Motor neuron (in vitro differentiated cells): Measurements from ENCODE around the gene RALGDS. TPM values are rescaled to one million over a fixed set of nuclear protein-coding genes. Genes with fewer than 3 reads are reported as not detected.

Experiments used
- ATAC-seq, 8 experiments: fragments of 200-7000 bp; cut with Tn5 transposase; replicated peaks in 6 of 8; 2 replicates each; pipeline ENCODE4 v1.8.0; 2021; ENCODE audit warnings: mild to moderate bottlenecking in 8 of 8, moderate library complexity in 8 of 8
- H3K27ac ChIP-seq, 2 donors: fragments of 250-450 bp; sonication (Bioruptor Pico); 2 replicates each; pipeline ENCODE4 v1.9.0; 2021; ENCODE audit warnings: antibody characterized with exemption in 2 of 2, mild to moderate bottlenecking in 2 of 2, moderate library complexity in 1 of 2
- H3K4me1 ChIP-seq, 2 donors: fragments of 250-450 bp; sonication (Bioruptor Pico); replicated peaks in 1 of 2; 2 replicates each; pipeline ENCODE4 v1.6.1; 2021; ENCODE audit warnings: antibody characterized with exemption in 2 of 2, mild to moderate bottlenecking in 2 of 2, moderate library complexity in 1 of 2
- H3K4me3 ChIP-seq, 5 donors: fragments of 250-450 bp; sonication (Bioruptor Pico); 2 replicates each; pipeline ENCODE4 v1.9.0; 2021; ENCODE audit warnings: antibody characterized with exemption in 5 of 5, mild to moderate bottlenecking in 5 of 5, moderate library complexity in 4 of 5
- WGBS, 10 experiments: fragments of 450-650 bp; shearing (Covaris generic); methylation state at CpG; one replicate each; pipeline ENCODE4 v1.0.0; 2022; 5-methylcytosine and 5-hydroxymethylcytosine counted together
- in situ Hi-C, 9 experiments: fragments of 400-800 bp; cut with MboI; loops; one replicate each; pipeline ENCODE4 v1.15.0; 2021; ENCODE audit warnings: low sequenced_read_pairs in 9 of 9, low pct_unique_long_range_greater_than_20kb in 2 of 9; ENCODE audit not compliant: unreplicated experiment in 9 of 9
- total RNA-seq, 8 experiments: library from RNA; unstranded; fragments of 300-600 nt; gene quantifications; 2 replicates each; pipeline versions ENCODE4 v1.2.3 to v1.2.4, GENCODE V29; 2022

RALGDS gene
- total RNA-seq, 8 experiments from 2014 or later, result 18.3 to 85.1 (median 52.9) TPM

- Histone ChIP-seq H3K4me3 (no peak overlapping the region), H3K27ac (no peak overlapping the region), H3K4me1 (no peaks in the 10 kb centered on the region)
- no peak for ATAC-seq
- in situ Hi-C loops, result no loop called here
- WGBS, 10 experiments, result 50 to 100% (median 95%) methylated on average over 1 to 2 of the region's 24 CpGs; no CpG with 5 or more reads in 6 of the 10 experiments
Measured at GRCh38 chr9:133054194-133054890, 66.7 kb downstream of the RALGDS start.

- no peak overlapping the region for H3K4me3 ChIP-seq
- H3K27ac ChIP-seq, result no peak overlapping the region
- H3K4me1 ChIP-seq, result no peaks in the 10 kb centered on the region
- 89 to 100% methylated on average over 2 to 3 of the region's 9 CpGs; no CpG with 5 or more reads in 8 of the 10 experiments for WGBS, 10 experiments
- no peak for ATAC-seq
- in situ Hi-C loops, result no loop called here
Measured at GRCh38 chr9:133051966-133052539, 69.0 kb downstream of the RALGDS start.

GRCh38 chr9:133051281-133051900 is 69.6 kb downstream of the RALGDS start:
- ATAC-seq, result peak in 1 of 8 experiments; percentile 13
- no peak overlapping the region for H3K27ac ChIP-seq
- H3K4me1 ChIP-seq, result no peaks in the 10 kb centered on the region
- in situ Hi-C loops, result no loop called here
- 93 to 100% (median 98%) methylated on average over 1 to 9 of the region's 20 CpGs; no CpG with 5 or more reads in 4 of the 10 experiments for WGBS, 10 experiments
- H3K4me3 ChIP-seq, result no peak overlapping the region

GRCh38 chr9:133050781-133051180 is 70.3 kb downstream of the RALGDS start:
- WGBS, 10 experiments, result 83 to 97% (median 90%) methylated on average over 3 to 7 of the region's 10 CpGs; no CpG with 5 or more reads in 5 of the 10 experiments
- no peak for ATAC-seq
- H3K4me1 ChIP-seq, result no peaks in the 10 kb centered on the region
- no peak overlapping the region for H3K27ac ChIP-seq
- in situ Hi-C loops, result no loop called here
- H3K4me3 ChIP-seq, result no peak overlapping the region

- no peak overlapping the region for H3K27ac ChIP-seq
Measured at GRCh38 chr9:133050142-133050541, 70.9 kb downstream of the RALGDS start.

GRCh38 chr9:133049043-133049442 is 72.0 kb downstream of the RALGDS start:
- ATAC-seq, result no peak
- Histone ChIP-seq H3K4me3 (no peak overlapping the region), H3K27ac (no peak overlapping the region), H3K4me1 (no peaks in the 10 kb centered on the region)
- in situ Hi-C loops, result loop anchor here in 2 of 9 experiments (25.0 kb wide), 1 partner anchor 438 kb away; the partner anchor contains the start of gene SLC2A6 (in 2 of the 2)
- 93 to 100% (median 98%) methylated on average over 1 to 7 of the region's 13 CpGs; no CpG with 5 or more reads in 4 of the 10 experiments for WGBS, 10 experiments

More at GRCh38 chr9:133050142-133050541, 70.9 kb downstream of the RALGDS start:
- no peak for ATAC-seq
- no peaks in the 10 kb centered on the region for H3K4me1 ChIP-seq
- in situ Hi-C loops, result no loop called here
- H3K4me3 ChIP-seq, result no peak overlapping the region
- whole genome bisulfite sequencing, 10 experiments, result 62 to 100% (median 95%) methylated on average over 2 to 5 of the region's 6 CpGs; no CpG with 5 or more reads in 4 of the 10 experiments

GRCh38 chr9:133048595-133048994 is 72.4 kb downstream of the RALGDS start:
- WGBS, 10 experiments, result 80 to 100% (median 100%) methylated on average over 1 to 2 of the region's 5 CpGs; no CpG with 5 or more reads in 7 of the 10 experiments
- in situ Hi-C loops, result loop anchor here in 2 of 9 experiments (25.0 kb wide), 1 partner anchor 439 kb away; the partner anchor contains the start of gene SLC2A6 (in 2 of the 2)
- Histone ChIP-seq H3K27ac (no peak overlapping the region), H3K4me1 (no peaks in the 10 kb centered on the region), H3K4me3 (no peak overlapping the region)
- ATAC-seq, result peak in 4 of 8 experiments; percentile 28 to 55 (median 42)

Other genes with a start within 250 kb of the RALGDS start
- 1 to 10 TPM in 3 of 8 experiments, under 1 TPM in 5; 0.64 to 6.6 (median 0.95) TPM for gene AK8, start 243.0 kb downstream of the RALGDS start, total RNA-seq
- 10 to 100 TPM in 1 of 8 experiments, 1 to 10 TPM in 7; 5.0 to 18.7 (median 6.5) TPM for gene SPACA9, start 242.3 kb downstream of the RALGDS start, total RNA-seq
- 10 to 100 TPM; 22.0 to 58.6 (median 31.4) TPM for gene TSC1, start 176.6 kb downstream of the RALGDS start, total RNA-seq
- gene GFI1B, start 142.5 kb downstream of the RALGDS start, total RNA-seq, result under 1 TPM in 6 of 8 experiments, not detected in 2; 0.09 to 0.85 (median 0.13) TPM
- 10 to 100 TPM; 35.8 to 77.3 (median 45.1) TPM for gene GTF3C5, start 90.2 kb downstream of the RALGDS start, total RNA-seq
- 1 to 10 TPM in 3 of 8 experiments, under 1 TPM in 5; 0.38 to 1.6 (median 0.84) TPM for gene CEL, start 59.3 kb downstream of the RALGDS start, total RNA-seq
- gene GBGT1, start 42.7 kb upstream of the RALGDS start, total RNA-seq, result 1 to 10 TPM in 3 of 8 experiments, under 1 TPM in 5; 0.14 to 2.4 (median 0.75) TPM
- under 1 TPM in 1 of 8 experiments, not detected in 7; 0.33 TPM for gene OBP2B, start 88.0 kb upstream of the RALGDS start, total RNA-seq
- under 1 TPM in 6 of 8 experiments, not detected in 2; under 0.01 to 0.38 (median 0.12) TPM for gene ABO, start 154.0 kb upstream of the RALGDS start, total RNA-seq
- gene SURF6, start 214.9 kb upstream of the RALGDS start, total RNA-seq, result 10 to 100 TPM; 14.8 to 27.8 (median 17.8) TPM
- 10 to 100 TPM; 14.2 to 36.9 (median 20.4) TPM for gene MED22, start 226.9 kb upstream of the RALGDS start, total RNA-seq
- 1,000 to 10,000 TPM; 2,000 to 3,318 (median 3,013) TPM for gene RPL7A, start 227.0 kb upstream of the RALGDS start, total RNA-seq
- gene SURF1, start 235.2 kb upstream of the RALGDS start, total RNA-seq, result 10 to 100 TPM; 26.7 to 40.3 (median 30.8) TPM
- 10 to 100 TPM; 20.3 to 43.4 (median 27.5) TPM for gene SURF2, start 235.3 kb upstream of the RALGDS start, total RNA-seq